IMR-90 (cell line): ENCODE results near the gene ZFYVE28. TPM values are rescaled to one million over a fixed set of nuclear protein-coding genes. Genes with fewer than 3 reads are reported as not detected.

Experiments
- ATAC-seq: fragments of 200-7000 bp; cut with Tn5 transposase; 2 replicates; pipeline ENCODE4 v1.9.1; 2020; ENCODE audit warnings: low read depth, mild to moderate bottlenecking, moderate library complexity
- BruUV-seq: library from RNA; stranded (reverse); fragments of 400-500 nt; replicated peaks from 2 replicates; lab custom pipeline; 2021; lab: Mats Ljungman, UMichigan
- CTCF ChIA-PET: fragments of 300-600 bp; formaldehyde crosslinking; extraction: SDS; loops from one replicate; lab custom pipeline; 2021; ENCODE audit warnings: antibody characterized with exemption; lab: Yijun Ruan, JAX
- POLR2A ChIA-PET: fragments of 300-600 bp; sonication (Branson Sonifier 250); formaldehyde crosslinking; loops from one replicate; lab custom pipeline; 2022; ENCODE audit warnings: antibody characterized with exemption; ENCODE audit not compliant: unreplicated experiment; lab: Charles Lee
- DNase-seq: peaks from one replicate; pipeline ENCODE4 v3.0.0; 2013
- H2AFZ ChIP-seq: replicated peaks from 2 replicates; pipeline ENCODE3; 2013; ENCODE audit warnings: low read length, mild to moderate bottlenecking; ENCODE audit not compliant: poor library complexity
- H2AK5ac ChIP-seq: 2 replicates; pipeline ENCODE4 v1.6.1; 2013; ENCODE audit warnings: low read depth, low read length, inconsistent platforms
- H2AK9ac ChIP-seq: replicated peaks from 2 replicates; pipeline ENCODE3; 2013; ENCODE audit warnings: mild to moderate bottlenecking, low read depth, low read length, moderate library complexity; ENCODE audit not compliant: poor library complexity
- H2BK120ac ChIP-seq: 2 replicates; pipeline ENCODE4 v1.6.1; 2013; ENCODE audit warnings: low read depth, low read length, inconsistent platforms
- H2BK15ac ChIP-seq: 3 replicates; pipeline ENCODE4 v1.6.1; 2013; ENCODE audit warnings: low read depth, low read length, inconsistent platforms
- H2BK20ac ChIP-seq: 2 replicates; pipeline ENCODE4 v1.6.1; 2013; ENCODE audit warnings: low read depth, mild to moderate bottlenecking, inconsistent platforms, low read length, moderate library complexity
- H2BK5ac ChIP-seq: 2 replicates; pipeline ENCODE4 v1.6.1; 2013; ENCODE audit warnings: mild to moderate bottlenecking, low read depth, low read length, inconsistent platforms; ENCODE audit not compliant: poor library complexity, severe bottlenecking
- H3K14ac ChIP-seq: replicated peaks from 2 replicates; pipeline ENCODE4 v1.6.1; 2013; ENCODE audit warnings: low read depth, low read length, inconsistent platforms
- H3K18ac ChIP-seq: 2 replicates; pipeline ENCODE4 v1.6.1; 2013; ENCODE audit warnings: low read depth, low read length, control low read depth
- H3K23ac ChIP-seq: 2 replicates; pipeline ENCODE4 v1.6.1; 2013; ENCODE audit warnings: low read depth, low read length, inconsistent platforms
- H3K27ac ChIP-seq: 2 replicates; pipeline ENCODE4 v1.5.1; 2013; ENCODE audit warnings: mild to moderate bottlenecking, control low read depth, low read length; ENCODE audit not compliant: insufficient read depth
- H3K27me3 ChIP-seq: 2 replicates; pipeline ENCODE4 v1.6.1; 2013; ENCODE audit warnings: low read length; ENCODE audit not compliant: control insufficient read depth, insufficient read depth
- H3K36me3 ChIP-seq: 2 replicates; pipeline ENCODE4 v1.6.1; 2013; ENCODE audit warnings: low read length, mixed read lengths; ENCODE audit not compliant: control insufficient read depth, insufficient read depth
- H3K4ac ChIP-seq: 2 replicates; pipeline ENCODE4 v1.6.1; 2013; ENCODE audit warnings: low read depth, low read length, inconsistent platforms
- H3K4me1 ChIP-seq: 2 replicates; pipeline ENCODE4 v1.6.1; 2013; ENCODE audit warnings: low read length, mixed read lengths; ENCODE audit not compliant: control insufficient read depth, insufficient read depth
- H3K4me2 ChIP-seq: 2 replicates; pipeline ENCODE4 v1.6.1; 2013; ENCODE audit warnings: low read depth, mild to moderate bottlenecking, control low read depth, low read length, moderate library complexity
- H3K4me3 ChIP-seq: 2 replicates; pipeline ENCODE4 v1.5.1; 2013; ENCODE audit warnings: low read depth, mild to moderate bottlenecking, control low read depth, low read length, moderate library complexity; ENCODE audit not compliant: insufficient read depth
- H3K56ac ChIP-seq: 2 replicates; pipeline ENCODE4 v1.6.1; 2013; ENCODE audit warnings: low read length, inconsistent platforms; ENCODE audit not compliant: insufficient read depth; ENCODE audit errors: extremely low read depth
- H3K79me1 ChIP-seq, 2 experiments: 2 replicates each; pipeline ENCODE4 v1.6.1; 2013; ENCODE audit warnings: low read length in 2 of 2, inconsistent platforms in 1 of 2, low read depth in 1 of 2
- H3K9ac ChIP-seq: 2 replicates; pipeline ENCODE4 v1.6.1; 2013; ENCODE audit warnings: low read depth, low read length, control low read depth
- H3K9me1 ChIP-seq: 2 replicates; pipeline ENCODE4 v1.6.1; 2013; ENCODE audit warnings: low read length, inconsistent platforms; ENCODE audit not compliant: insufficient read depth
- H3K9me3 ChIP-seq: 2 replicates; pipeline ENCODE4 v1.6.1; 2013; ENCODE audit warnings: low read length; ENCODE audit not compliant: control insufficient read depth, insufficient read depth
- H4K20me1 ChIP-seq: 2 replicates; pipeline ENCODE4 v1.6.1; 2013; ENCODE audit warnings: low read length, inconsistent platforms; ENCODE audit not compliant: insufficient read depth
- H4K5ac ChIP-seq: 2 replicates; pipeline ENCODE4 v1.6.1; 2013; ENCODE audit warnings: mild to moderate bottlenecking, low read depth, low read length, control low read depth
- H4K8ac ChIP-seq, 2 experiments: 2 replicates each; pipeline ENCODE4 v1.6.1; 2013; ENCODE audit warnings: low read depth in 2 of 2, low read length in 2 of 2, control low read depth in 1 of 2, inconsistent platforms in 1 of 2
- H4K91ac ChIP-seq: 2 replicates; pipeline ENCODE4 v1.6.1; 2013; ENCODE audit warnings: low read depth, low read length, inconsistent platforms; ENCODE audit not compliant: insufficient read depth
- BHLHE40 ChIP-seq: fragments of 150-350 bp; IDR thresholded peaks from 2 replicates; pipeline ENCODE4 v1.6.1; 2016; ENCODE audit warnings: mild to moderate bottlenecking, low read depth, low read length
- CHD1 ChIP-seq: IDR thresholded peaks from 2 replicates; pipeline ENCODE4 v1.6.1; 2012; ENCODE audit warnings: low read depth, low read length, improper control_type of control experiment
- WGBS, 2 experiments: methylation state at CpG; one replicate each; pipeline versions ENCODE4 v1.1.5 to v1.1.7; 2013; ENCODE audit warnings: missing lambda C conversion rate in 2 of 2; ENCODE audit not compliant: insufficient read length in 1 of 2; ENCODE audit errors: extremely low coverage in 2 of 2; 5-methylcytosine and 5-hydroxymethylcytosine counted together
- dilution Hi-C: fragments of 300-500 bp; cut with HindIII; formaldehyde crosslinking; loops from one replicate; pipeline ENCODE4 v1.14.3; 2018; ENCODE audit warnings: low sequenced_read_pairs; ENCODE audit not compliant: unreplicated experiment
- in situ Hi-C: fragments of 300-500 bp; cut with MboI; formaldehyde crosslinking; loops from 3 replicates; pipeline ENCODE4 v1.14.3; 2019; ENCODE audit warnings: low sequenced_read_pairs, inconsistent platforms, mixed read lengths
- intact Hi-C: fragments of 100-400 bp; cut with micrococcal nuclease; formaldehyde crosslinking; loops from 2 replicates; pipeline ENCODE4 v1.10.0; 2022
- polyA plus RNA-seq, 3 experiments: library from polyadenylated mRNA; depleted of rRNA; stranded (reverse); fragments of >200 nt; gene quantifications; 2 replicates each; pipeline ENCODE4 v1.2.3, GENCODE V29; 2012; ENCODE audit warnings: low replicate concordance in 1 of 3
- total RNA-seq: library from RNA; depleted of rRNA; stranded (reverse); fragments of >200 nt; gene quantifications from 2 replicates; pipeline ENCODE4 v1.2.3, GENCODE V29; 2012

Gene ZFYVE28
- total and polyA plus RNA-seq, 2 of the 4 experiments (the other 2 are of a cell fraction) = 0.36 to 1.2 TPM

- Histone ChIP-seq H3K56ac (no peak overlapping the region), H2AK5ac (no peak overlapping the region), H3K79me1 (no peaks in the 10 kb centered on the region), H4K91ac (no peak overlapping the region), H3K4me3 (no peak overlapping the region), H2AFZ (peak overlapping the region; percentile 26), H3K4me1 (no peaks in the 10 kb centered on the region), H3K18ac (no peak overlapping the region), H2BK20ac (no peak overlapping the region), H2BK15ac (no peak overlapping the region), H3K9me3 (no peaks in the 10 kb centered on the region), H2BK120ac (no peak overlapping the region), H3K14ac (no peak overlapping the region), H2AK9ac (no peak overlapping the region), H3K36me3 (no peaks in the 10 kb centered on the region), H3K9ac (no peak overlapping the region), H3K4ac (no peak overlapping the region), H3K9me1 (no peaks in the 10 kb centered on the region), H3K23ac (no peak overlapping the region), H3K27me3 (peaks cover 35% of the 10 kb centered on the region), H3K4me2 (no peak overlapping the region), H4K8ac (no peak overlapping the region), H3K27ac (no peak overlapping the region), H4K20me1 (no peaks in the 10 kb centered on the region), H2BK5ac (no peak overlapping the region), H4K5ac (no peak overlapping the region)
- 70% methylated on average over 2 of the region's 10 CpGs; no CpG with 5 or more reads in 1 of the 2 experiments for WGBS, 2 experiments
- CTCF ChIA-PET = no interaction called here
- intact Hi-C loops = no loop called here
- in situ Hi-C loops = no loop called here
- dilution Hi-C loops = no loop called here
- no peak for ATAC-seq
- no peak for TF ChIP-seq CHD1
- TF ChIP-seq BHLHE40 = no peak
- BruUV-seq = no TSS peak
- DNase-seq = no peak
- POLR2A ChIA-PET = no interaction called here
Observed at GRCh38 chr4:2375427-2375826, 43.0 kb downstream of the ZFYVE28 start.
